Muscle of leg (tissue), 11 donors: ENCODE results near the gene JADE2. TPM values are rescaled to one million over a fixed set of nuclear protein-coding genes. Genes with fewer than 3 reads are reported as not detected.
A peak's percentile ranks its signal among the peaks of the same experiment; 100 is the strongest.
"Not testable (repeated sequence)": the region's sequence is repeated elsewhere in the genome, so short reads cannot be mapped to it uniquely, and the experiment has no call there.

Experiments
- DNase-seq: peaks from one replicate; pipeline ENCODE4 v3.0.0; 2013
- H3K27ac ChIP-seq: one replicate; pipeline ENCODE4 v1.5.1; 2013; ENCODE audit warnings: mild to moderate bottlenecking, low read length, control low read depth
- H3K27me3 ChIP-seq: one replicate; pipeline ENCODE4 v1.6.1; 2013; ENCODE audit warnings: low read length; ENCODE audit not compliant: control insufficient read depth, insufficient read depth
- H3K36me3 ChIP-seq: one replicate; pipeline ENCODE4 v1.6.1; 2013; ENCODE audit warnings: low read length; ENCODE audit not compliant: control insufficient read depth, insufficient read depth
- H3K4me1 ChIP-seq: one replicate; pipeline ENCODE4 v1.6.1; 2013; ENCODE audit warnings: low read length; ENCODE audit not compliant: control insufficient read depth, insufficient read depth
- H3K4me3 ChIP-seq: one replicate; pipeline ENCODE4 v1.5.1; 2013; ENCODE audit warnings: low read length, control low read depth
- H3K9me3 ChIP-seq: replicated peaks from 2 replicates; pipeline ENCODE4 v1.6.1; 2013; ENCODE audit warnings: low read depth, low read length; ENCODE audit not compliant: control insufficient read depth
- WGBS: methylation state at CpG from one replicate; pipeline ENCODE4 v1.1.5; 2013; ENCODE audit warnings: missing lambda C conversion rate; ENCODE audit not compliant: insufficient coverage; 5-methylcytosine and 5-hydroxymethylcytosine counted together
- polyA plus RNA-seq, 8 donors: library from polyadenylated mRNA; unstranded; fragments of 120-200 nt; gene quantifications; one replicate each; pipeline versions ENCODE4 v1.2.1 to v1.2.3, GENCODE V29; 2013; ENCODE audit warnings: inconsistent platforms in 1 of 8, low replicate concordance in 1 of 8; ENCODE audit not compliant: insufficient read length in 8 of 8, insufficient read depth in 1 of 8
- total RNA-seq: library from RNA; stranded (reverse); fragments of 120-200 nt; gene quantifications from one replicate; pipeline ENCODE4 v1.2.4, GENCODE V29; 2013

The JADE2 gene
- total and polyA plus RNA-seq, 9 donors: 0.67 to 2.3 (median 1.1) TPM

GRCh38 chr5:134552301-134552700 lies 26.8 kb downstream of the JADE2 start:
- Histone ChIP-seq H3K36me3 (no peaks in the 10 kb centered on the region), H3K4me1 (peaks cover 30% of the 10 kb centered on the region)
- WGBS: no CpG with 5 or more reads among the region's 3 CpGs

GRCh38 chr5:134552716-134553115 lies 27.2 kb downstream of the JADE2 start:
- DNase-seq, H3K9me3 ChIP-seq, H3K27me3 ChIP-seq, H3K27ac ChIP-seq, H3K4me3 ChIP-seq, H3K36me3 ChIP-seq: not testable (repeated sequence)
- H3K4me1 ChIP-seq: peaks cover 28% of the 10 kb centered on the region
- 95% methylated on average over 6 of the region's 7 CpGs for whole genome bisulfite sequencing

More at GRCh38 chr5:134552301-134552700, 26.8 kb downstream of the JADE2 start:
- H3K27ac ChIP-seq: no peak overlapping the region
- H3K4me3 ChIP-seq: no peak overlapping the region
- H3K27me3 ChIP-seq: no peaks in the 10 kb centered on the region
- no peaks in the 10 kb centered on the region for H3K9me3 ChIP-seq
- DNase-seq: no peak

- Histone ChIP-seq H3K4me1 (peaks cover 26% of the 10 kb centered on the region), H3K36me3 (no peaks in the 10 kb centered on the region), H3K27ac (no peak overlapping the region), H3K4me3 (no peak overlapping the region), H3K9me3 (no peaks in the 10 kb centered on the region), H3K27me3 (no peaks in the 10 kb centered on the region)
- WGBS: 44% methylated on average over 6 of the region's 6 CpGs
- DNase-seq: no peak
Observed at GRCh38 chr5:134553821-134554267, 28.4 kb downstream of the JADE2 start.

GRCh38 chr5:134554319-134555222 lies 29.1 kb downstream of the JADE2 start:
- H3K4me1 ChIP-seq: peaks cover 26% of the 10 kb centered on the region
- no peak overlapping the region for H3K4me3 ChIP-seq
- H3K27me3 ChIP-seq: no peaks in the 10 kb centered on the region
- H3K36me3 ChIP-seq: no peaks in the 10 kb centered on the region
- no peak overlapping the region for H3K27ac ChIP-seq
- no peaks in the 10 kb centered on the region for H3K9me3 ChIP-seq
- 17% methylated on average over 12 of the region's 15 CpGs for WGBS
- DNase-seq: no peak

- peaks cover 26% of the 10 kb centered on the region for H3K4me1 ChIP-seq
- no peaks in the 10 kb centered on the region for H3K27me3 ChIP-seq
- 57% methylated on average over 4 of the region's 7 CpGs for WGBS
- H3K4me3 ChIP-seq: no peak overlapping the region
- no peak overlapping the region for H3K27ac ChIP-seq
- no peaks in the 10 kb centered on the region for H3K36me3 ChIP-seq
- no peak for DNase-seq
- no peaks in the 10 kb centered on the region for H3K9me3 ChIP-seq
Observed at GRCh38 chr5:134555223-134555889, 29.9 kb downstream of the JADE2 start.

GRCh38 chr5:134555890-134556311 lies 30.4 kb downstream of the JADE2 start:
- Histone ChIP-seq H3K27ac (no peak overlapping the region), H3K4me1 (peaks cover 26% of the 10 kb centered on the region), H3K4me3 (no peak overlapping the region), H3K36me3 (no peaks in the 10 kb centered on the region), H3K27me3 (no peaks in the 10 kb centered on the region), H3K9me3 (no peaks in the 10 kb centered on the region)
- WGBS: 5% methylated on average over 3 of the region's 11 CpGs
- DNase-seq: peak; percentile 43

GRCh38 chr5:134556588-134556987 lies 31.1 kb downstream of the JADE2 start:
- WGBS: 96% methylated on average over 3 of the region's 3 CpGs
- not testable (repeated sequence) for H3K36me3 ChIP-seq, DNase-seq, H3K9me3 ChIP-seq, H3K27me3 ChIP-seq, H3K27ac ChIP-seq, H3K4me3 ChIP-seq
- H3K4me1 ChIP-seq: peaks cover 26% of the 10 kb centered on the region

GRCh38 chr5:134556994-134557393 lies 31.5 kb downstream of the JADE2 start:
- Histone ChIP-seq H3K36me3 (no peaks in the 10 kb centered on the region), H3K4me3 (no peak overlapping the region), H3K27ac (no peak overlapping the region), H3K27me3 (no peaks in the 10 kb centered on the region), H3K9me3 (no peaks in the 10 kb centered on the region), H3K4me1 (peaks cover 28% of the 10 kb centered on the region)
- DNase-seq: no peak

- Histone ChIP-seq H3K4me3 (no peak overlapping the region), H3K4me1 (peaks cover 18% of the 10 kb centered on the region), H3K36me3 (no peaks in the 10 kb centered on the region), H3K27ac (no peak overlapping the region), H3K27me3 (no peaks in the 10 kb centered on the region), H3K9me3 (no peaks in the 10 kb centered on the region)
- DNase-seq: no peak
- 61% methylated on average over 5 of the region's 7 CpGs for WGBS
Observed at GRCh38 chr5:134559672-134560071, 34.2 kb downstream of the JADE2 start.

- H3K27ac ChIP-seq: no peak overlapping the region
- H3K36me3 ChIP-seq: no peaks in the 10 kb centered on the region
- DNase-seq: no peak
- WGBS: 93% methylated on average over 12 of the region's 15 CpGs
- H3K9me3 ChIP-seq: no peaks in the 10 kb centered on the region
- H3K27me3 ChIP-seq: no peaks in the 10 kb centered on the region
- no peak overlapping the region for H3K4me3 ChIP-seq
- peaks cover 10% of the 10 kb centered on the region for H3K4me1 ChIP-seq
Observed at GRCh38 chr5:134560698-134561097, 35.2 kb downstream of the JADE2 start.
